Body of pancreas (tissue), 4 donors: ENCODE measurements around the gene NRBP1. TPM values are rescaled to one million over a fixed set of nuclear protein-coding genes. Genes with fewer than 3 reads are reported as not detected.

Experiments
- ATAC-seq: fragments of 150-250 bp; one replicate; pipeline ENCODE4 v1.9.1; 2016
- DNase-seq, 4 donors: peaks; one replicate each; pipeline ENCODE4 v3.0.0-alpha.2; 2019
- H3K27ac ChIP-seq, 4 donors: fragments of 200-600 bp; sonication (generic); 1 replicate in 3 of 4; 2 replicates in 1 of 4; pipeline versions ENCODE4 v1.5.1 to v1.6.1; 2016 to 2019; ENCODE audit warnings: mild to moderate bottlenecking in 1 of 4, mixed read lengths in 1 of 4, moderate library complexity in 1 of 4
- H3K27me3 ChIP-seq, 2 donors: fragments of 200-600 bp; sonication (generic); one replicate each; pipeline ENCODE4 v1.6.0; 2016; ENCODE audit warnings: mild to moderate bottlenecking in 1 of 2
- H3K36me3 ChIP-seq, 2 donors: fragments of 200-600 bp; sonication (generic); replicated peaks in 1 of 2; 2 replicates each; pipeline ENCODE4 v1.5.1; 2016; ENCODE audit warnings: low read depth in 2 of 2; ENCODE audit not compliant: insufficient read depth in 1 of 2
- H3K4me1 ChIP-seq: fragments of 200-600 bp; sonication (generic); one replicate; pipeline ENCODE4 v1.6.0; 2016
- H3K4me3 ChIP-seq, 2 donors: fragments of 200-600 bp; sonication (generic); 1 replicate in 1 of 2; 2 replicates in 1 of 2; pipeline ENCODE4 v1.5.1; 2016 to 2019
- H3K9me3 ChIP-seq, 3 donors: fragments of 200-600 bp; sonication (generic); 1 replicate in 2 of 3; 2 replicates in 1 of 3; pipeline ENCODE4 v1.5.1; 2016
- CTCF ChIP-seq, 7 experiments: fragments of 450-650 bp in 4 of 7; fragments of 200-600 bp in 3 of 7; sonication (generic) in 3 of 7; IDR thresholded peaks; one replicate each; pipeline ENCODE4 v1.5.1; 2016 to 2019; ENCODE audit warnings: antibody characterized with exemption in 7 of 7
- POLR2A ChIP-seq, 3 donors: fragments of 450-650 bp; IDR thresholded peaks; one replicate each; pipeline ENCODE4 v1.6.1; 2016; ENCODE audit warnings: antibody characterized with exemption in 3 of 3, mild to moderate bottlenecking in 2 of 3
- WGBS, 2 donors: methylation state at CpG; one replicate each; pipeline ENCODE4 v1.1.5; 2017; 5-methylcytosine and 5-hydroxymethylcytosine counted together
- intact Hi-C: fragments of 100-400 bp; cut with DNase I; formaldehyde crosslinking; loops from one replicate; pipeline ENCODE4 v1.15.1; 2023
- total RNA-seq, 2 donors: library from RNA; depleted of rRNA; stranded (reverse); fragments of >200 nt; gene quantifications; one replicate each; pipeline ENCODE4 v1.1.0, GENCODE V29; 2016

The NRBP1 gene
- total RNA-seq, 2 donors from 2014 or later = 34.2 to 36.6 TPM

GRCh38 chr2:27451095-27451494 is 22.7 kb downstream of the NRBP1 start:
- Histone ChIP-seq H3K27ac (no peak overlapping the region), H3K36me3 (peaks cover 0 to 4% of the 10 kb centered on the region in 2 donors), H3K4me1 (peaks cover 4% of the 10 kb centered on the region), H3K27me3 (no peaks in the 10 kb centered on the region), H3K9me3 (no peaks in the 10 kb centered on the region), H3K4me3 (no peak overlapping the region)
- DNase-seq (no peak), ATAC-seq (no peak)
- intact Hi-C loops = no loop called here
- 100% methylated on average over 1 of the region's 1 CpG for WGBS, 2 donors
- TF ChIP-seq CTCF (IDR thresholded peaks at IDR 0.05) (no peak), POLR2A (IDR thresholded peaks at IDR 0.05) (no peak)

- DNase-seq = no peak
- no peaks in the 10 kb centered on the region for H3K9me3 ChIP-seq
Observed at GRCh38 chr2:27453968-27454367, 25.5 kb downstream of the NRBP1 start.

GRCh38 chr2:27461118-27461517 is 32.7 kb downstream of the NRBP1 start:
- intact Hi-C loops = no loop called here
- H3K9me3 ChIP-seq = no peaks in the 10 kb centered on the region
- no peaks in the 10 kb centered on the region for H3K4me1 ChIP-seq
- ATAC-seq = no peak
- peak in 1 of 4 donors; percentile 11 for DNase-seq
- no peak overlapping the region for H3K4me3 ChIP-seq
- no peaks in the 10 kb centered on the region for H3K27me3 ChIP-seq
- 70 to 88% methylated on average over 8 of the region's 8 CpGs for WGBS, 2 donors
- TF ChIP-seq POLR2A (IDR thresholded peaks at IDR 0.05) (no peak), CTCF (IDR thresholded peaks at IDR 0.05) (no peak)
- H3K36me3 ChIP-seq = peaks cover 0 to 8% of the 10 kb centered on the region in 2 donors
- H3K27ac ChIP-seq = no peak overlapping the region

More at GRCh38 chr2:27453968-27454367, 25.5 kb downstream of the NRBP1 start:
- 76 to 82% methylated on average over 7 of the region's 7 CpGs for WGBS, 2 donors
- Histone ChIP-seq H3K27ac (no peak overlapping the region), H3K36me3 (peaks cover 0 to 5% of the 10 kb centered on the region in 2 donors), H3K4me3 (no peak overlapping the region), H3K4me1 (no peaks in the 10 kb centered on the region), H3K27me3 (no peaks in the 10 kb centered on the region)
- no peak for TF ChIP-seq CTCF (IDR thresholded peaks at IDR 0.05)
- TF ChIP-seq POLR2A (IDR thresholded peaks at IDR 0.05) = no peak
- ATAC-seq = peak; percentile 21
- intact Hi-C loops = no loop called here

GRCh38 chr2:27464443-27464842 is 36.0 kb downstream of the NRBP1 start:
- DNase-seq (no peak), ATAC-seq (no peak)
- intact Hi-C loops = no loop called here
- 95 to 97% methylated on average over 7 of the region's 7 CpGs for WGBS, 2 donors
- no peak overlapping the region for H3K4me3 ChIP-seq
- no peak for TF ChIP-seq POLR2A (IDR thresholded peaks at IDR 0.05)
- TF ChIP-seq CTCF (IDR thresholded peaks at IDR 0.05) = no peak
- no peaks in the 10 kb centered on the region for H3K9me3 ChIP-seq
- H3K36me3 ChIP-seq = peaks cover 0 to 3% of the 10 kb centered on the region in 2 donors
- no peaks in the 10 kb centered on the region for H3K4me1 ChIP-seq
- H3K27ac ChIP-seq = no peak overlapping the region
- H3K27me3 ChIP-seq = no peaks in the 10 kb centered on the region

- TF ChIP-seq POLR2A (IDR thresholded peaks at IDR 0.05) = no peak
- no peak for TF ChIP-seq CTCF (IDR thresholded peaks at IDR 0.05)
- H3K27me3 ChIP-seq = no peaks in the 10 kb centered on the region
- no peak overlapping the region for H3K27ac ChIP-seq
- no peaks in the 10 kb centered on the region for H3K9me3 ChIP-seq
- WGBS, 2 donors = 82 to 90% methylated on average over 5 of the region's 5 CpGs
- ATAC-seq (no peak), DNase-seq (no peak)
- H3K36me3 ChIP-seq = peaks cover 0 to 11% of the 10 kb centered on the region in 2 donors
- no peaks in the 10 kb centered on the region for H3K4me1 ChIP-seq
- no peak overlapping the region for H3K4me3 ChIP-seq
- intact Hi-C loops = no loop called here
Observed at GRCh38 chr2:27471961-27472360, 43.5 kb downstream of the NRBP1 start.
